T-helper 17 cell (primary cell): Measurements from ENCODE around the gene NBEAL2. TPM values are rescaled to one million over a fixed set of nuclear protein-coding genes. Genes with fewer than 3 reads are reported as not detected.
"Not testable (repeated sequence)": the region's sequence is repeated elsewhere in the genome, so short reads cannot be mapped to it uniquely, and the experiment has no call there.

Experiments used
- ATAC-seq: fragments of 150-1000 bp; cut with Tn5 transposase; 2 replicates; pipeline ENCODE4 v1.10.0; 2021; ENCODE audit warnings: mild to moderate bottlenecking, moderate library complexity
- DNase-seq, 3 donors: peaks; one replicate each; pipeline versions ENCODE4 v3.0.0 to v3.0.0-alpha.2; 2020 to 2021
- H3K9me3 ChIP-seq: one replicate; pipeline ENCODE4 v1.7.0; 2013; ENCODE audit warnings: low read length, mild to moderate bottlenecking; ENCODE audit not compliant: control insufficient read depth, poor library complexity, severe bottlenecking
- H3K27ac Mint-ChIP-seq: one replicate; pipeline ENCODE4 v1.8.0; 2022; ENCODE audit warnings: mild to moderate bottlenecking, moderate library complexity, mixed read lengths
- H3K27me3 Mint-ChIP-seq: one replicate; pipeline ENCODE4 v1.8.0; 2022; ENCODE audit warnings: mixed read lengths
- H3K36me3 Mint-ChIP-seq: one replicate; pipeline ENCODE4 v1.8.0; 2022; ENCODE audit warnings: low read depth, mixed read lengths
- H3K4me1 Mint-ChIP-seq: one replicate; pipeline ENCODE4 v1.8.0; 2022; ENCODE audit warnings: mild to moderate bottlenecking, mixed read lengths
- H3K4me3 Mint-ChIP-seq: one replicate; pipeline ENCODE4 v1.8.0; 2022; ENCODE audit warnings: mild to moderate bottlenecking, moderate library complexity, mixed read lengths
- total RNA-seq, 4 donors: library from RNA in 2 of 4; stranded (reverse) in 2 of 4; gene quantifications; one replicate each; pipeline ENCODE4 v1.2.3 and lab custom pipeline; 2022 to 2026

NBEAL2 gene
- total RNA-seq, 2 donors from 2014 or later, result 285 to 303 TPM

DNA sequence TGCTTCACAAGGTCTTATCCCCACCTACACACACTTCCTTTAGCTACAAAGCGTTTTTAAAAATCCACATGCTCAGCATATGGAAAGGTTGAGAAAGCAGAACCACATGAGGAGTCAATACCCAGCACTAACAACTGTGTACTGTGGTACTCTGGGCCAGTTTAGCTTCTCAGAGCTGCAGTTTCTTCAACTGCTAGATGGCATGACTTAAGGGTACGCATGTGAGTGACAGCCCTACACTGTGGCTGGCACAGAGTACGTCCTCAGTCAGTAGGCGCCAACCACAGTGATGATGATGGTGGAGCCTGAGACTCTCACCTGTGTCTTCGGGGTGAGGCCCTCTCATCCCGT, 20.3 kb upstream of the NBEAL2 start:
- Mint-ChIP-seq H3K4me1 (peaks cover 72% of the 10 kb centered on the region), H3K27ac (peak overlapping the region; percentile 96), H3K27me3 (no peaks in the 10 kb centered on the region), H3K4me3 (peak overlapping the region; percentile 86), H3K36me3 (no peaks in the 10 kb centered on the region)
- DNase-seq (no peak), ATAC-seq (peak; percentile 74)
- H3K9me3 ChIP-seq, result no peaks in the 10 kb centered on the region

- no peak for ATAC-seq
Observed at GRCh38 chr3:46960081-46960701, 19.3 kb upstream of the NBEAL2 start.

GRCh38 chr3:46960835-46961234, 18.6 kb upstream of the NBEAL2 start:
- H3K4me3 Mint-ChIP-seq, result no peak overlapping the region
- H3K9me3 ChIP-seq, result no peaks in the 10 kb centered on the region
- DNase-seq, result no peak
- peaks cover 64% of the 10 kb centered on the region for H3K4me1 Mint-ChIP-seq
- peaks cover 2% of the 10 kb centered on the region for H3K36me3 Mint-ChIP-seq
- H3K27me3 Mint-ChIP-seq, result no peaks in the 10 kb centered on the region
- H3K27ac Mint-ChIP-seq, result peak overlapping the region; percentile 96
- no peak for ATAC-seq

More at GRCh38 chr3:46960081-46960701, 19.3 kb upstream of the NBEAL2 start:
- Mint-ChIP-seq H3K4me1 (peaks cover 62% of the 10 kb centered on the region), H3K4me3 (peak overlapping the region; percentile 86), H3K27me3 (no peaks in the 10 kb centered on the region), H3K27ac (peak overlapping the region; percentile 96), H3K36me3 (no peaks in the 10 kb centered on the region)
- DNase-seq, result no peak
- no peaks in the 10 kb centered on the region for H3K9me3 ChIP-seq

GRCh38 chr3:46962427-46962826, 17.0 kb upstream of the NBEAL2 start:
- H3K4me1 Mint-ChIP-seq, result peaks cover 67% of the 10 kb centered on the region
- H3K4me3 Mint-ChIP-seq, result no peak overlapping the region
- ATAC-seq (no peak), DNase-seq (no peak)
- no peaks in the 10 kb centered on the region for H3K9me3 ChIP-seq
- peak overlapping the region; percentile 96 for H3K27ac Mint-ChIP-seq
- peaks cover 2% of the 10 kb centered on the region for H3K36me3 Mint-ChIP-seq
- no peaks in the 10 kb centered on the region for H3K27me3 Mint-ChIP-seq

DNA sequence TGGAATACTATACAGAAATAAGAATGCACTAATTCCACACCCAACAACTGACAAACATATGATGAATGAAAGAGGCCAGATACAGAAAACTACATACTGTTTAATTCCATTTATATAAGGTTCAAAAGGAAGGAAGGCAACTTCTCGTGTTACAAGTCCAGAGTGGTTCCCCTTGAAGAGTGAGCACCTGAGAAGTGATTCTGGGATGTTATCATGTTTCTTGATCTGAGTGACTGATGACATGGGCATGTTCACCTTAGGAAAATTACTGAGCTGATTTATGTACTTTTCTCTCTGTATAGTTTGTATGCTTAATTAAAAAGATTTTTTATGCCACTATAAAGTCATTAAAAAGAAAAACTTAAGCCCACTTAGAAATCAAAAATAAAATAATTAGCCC, 16.5 kb upstream of the NBEAL2 start:
- no peaks in the 10 kb centered on the region for H3K27me3 Mint-ChIP-seq
- peaks cover 2% of the 10 kb centered on the region for H3K36me3 Mint-ChIP-seq
- H3K9me3 ChIP-seq, result no peaks in the 10 kb centered on the region
- ATAC-seq, result no peak
- no peak overlapping the region for H3K4me3 Mint-ChIP-seq
- H3K27ac Mint-ChIP-seq, result peak overlapping the region; percentile 96
- no peak for DNase-seq
- peaks cover 69% of the 10 kb centered on the region for H3K4me1 Mint-ChIP-seq

- ATAC-seq, H3K27ac Mint-ChIP-seq, H3K4me3 Mint-ChIP-seq, DNase-seq, H3K36me3 Mint-ChIP-seq, H3K9me3 ChIP-seq, H3K27me3 Mint-ChIP-seq: not testable (repeated sequence)
- H3K4me1 Mint-ChIP-seq, result peaks cover 67% of the 10 kb centered on the region
Observed at GRCh38 chr3:46964038-46964590, 15.4 kb upstream of the NBEAL2 start.

DNA sequence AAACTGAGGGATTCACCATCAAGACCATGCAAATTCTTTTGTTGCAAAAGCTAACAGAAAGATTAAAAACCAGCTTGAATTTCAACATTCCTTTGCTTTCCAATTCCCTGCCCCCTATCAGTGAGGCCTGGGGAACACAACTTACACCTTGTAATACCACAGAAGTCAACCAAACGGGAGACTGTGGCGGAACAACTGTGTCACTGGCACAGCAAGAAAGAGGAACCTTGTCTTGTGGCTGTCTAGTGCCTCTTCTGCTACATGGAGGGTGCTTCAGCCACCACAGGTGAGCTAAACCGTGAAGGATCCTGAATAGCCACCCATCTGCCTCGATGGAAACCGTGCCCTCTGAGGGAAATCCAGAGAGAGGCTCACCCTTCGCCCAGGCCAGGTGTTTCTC, 14.3 kb upstream of the NBEAL2 start:
- Mint-ChIP-seq H3K4me1 (peaks cover 65% of the 10 kb centered on the region), H3K27me3 (no peaks in the 10 kb centered on the region), H3K4me3 (no peak overlapping the region), H3K27ac (peak overlapping the region; percentile 90), H3K36me3 (peaks cover 2% of the 10 kb centered on the region)
- DNase-seq (no peak), ATAC-seq (peak; percentile 27)
- no peaks in the 10 kb centered on the region for H3K9me3 ChIP-seq

- H3K36me3 Mint-ChIP-seq, result peaks cover 2% of the 10 kb centered on the region
- H3K4me1 Mint-ChIP-seq, result peaks cover 65% of the 10 kb centered on the region
- no peaks in the 10 kb centered on the region for H3K27me3 Mint-ChIP-seq
- peak overlapping the region; percentile 78 for H3K4me3 Mint-ChIP-seq
- DNase-seq, result no peak
- peak; percentile 44 for ATAC-seq
- H3K9me3 ChIP-seq, result no peaks in the 10 kb centered on the region
- peak overlapping the region; percentile 90 for H3K27ac Mint-ChIP-seq
Observed at GRCh38 chr3:46966811-46967210, 12.7 kb upstream of the NBEAL2 start.

GRCh38 chr3:46968783-46969428, 10.6 kb upstream of the NBEAL2 start:
- Mint-ChIP-seq H3K27ac (peak overlapping the region; percentile 82), H3K27me3 (no peaks in the 10 kb centered on the region), H3K4me1 (peaks cover 72% of the 10 kb centered on the region), H3K36me3 (peaks cover 2% of the 10 kb centered on the region), H3K4me3 (no peak overlapping the region)
- ATAC-seq, result no peak
- no peaks in the 10 kb centered on the region for H3K9me3 ChIP-seq
- DNase-seq, result no peak

- peak overlapping the region; percentile 82 for H3K27ac Mint-ChIP-seq
- H3K4me3 Mint-ChIP-seq, result peak overlapping the region; percentile 25
- H3K36me3 Mint-ChIP-seq, result peaks cover 2% of the 10 kb centered on the region
- ATAC-seq (no peak), DNase-seq (no peak)
- H3K27me3 Mint-ChIP-seq, result no peaks in the 10 kb centered on the region
- H3K4me1 Mint-ChIP-seq, result peaks cover 79% of the 10 kb centered on the region
- H3K9me3 ChIP-seq, result no peaks in the 10 kb centered on the region
Observed at GRCh38 chr3:46970391-46971091, 8.9 kb upstream of the NBEAL2 start.

DNA sequence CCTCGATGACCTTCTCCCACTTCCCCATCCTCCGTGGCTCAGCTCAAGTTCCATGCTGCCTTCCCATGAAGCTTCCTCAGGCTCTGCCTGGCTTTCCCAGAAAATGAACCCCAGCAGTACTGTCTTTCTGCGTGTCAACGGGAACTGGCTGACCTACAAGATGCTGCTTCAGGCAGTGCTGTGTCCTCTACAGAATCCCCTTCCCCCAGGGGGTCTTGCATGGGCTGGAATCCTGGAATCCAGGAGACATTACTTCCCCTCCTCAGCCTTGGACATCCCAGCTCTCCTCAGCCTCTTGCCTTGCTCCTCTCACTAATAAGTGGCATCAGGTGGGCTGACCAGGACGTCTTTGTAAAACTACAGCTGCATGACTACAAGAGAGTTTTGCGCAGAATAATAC, 8.3 kb upstream of the NBEAL2 start:
- H3K9me3 ChIP-seq, result no peaks in the 10 kb centered on the region
- Mint-ChIP-seq H3K27me3 (no peaks in the 10 kb centered on the region), H3K27ac (peak overlapping the region; percentile 100), H3K36me3 (no peaks in the 10 kb centered on the region), H3K4me1 (peaks cover 73% of the 10 kb centered on the region), H3K4me3 (peak overlapping the region; percentile 76)
- DNase-seq, result no peak
- no peak for ATAC-seq

DNA sequence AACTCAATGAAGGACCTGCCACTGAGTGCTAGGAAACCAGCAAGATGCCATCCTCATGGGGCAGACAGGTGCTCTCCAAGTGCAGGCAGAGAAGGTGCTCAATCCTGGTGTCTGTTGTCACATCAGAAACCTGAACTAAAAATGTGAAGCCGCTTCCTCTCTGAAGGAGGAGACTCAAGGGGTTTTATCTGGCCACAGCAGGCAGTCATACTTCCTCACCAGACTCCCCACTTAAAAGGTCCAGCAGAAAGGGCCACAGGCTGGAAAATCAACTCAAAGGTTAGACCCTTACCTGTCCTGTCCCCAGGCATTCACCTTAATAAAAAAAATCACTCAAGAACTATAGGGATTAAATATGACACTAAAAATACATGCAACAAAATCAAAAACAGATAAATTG, 7.7 kb upstream of the NBEAL2 start:
- H3K36me3 Mint-ChIP-seq, result peaks cover 2% of the 10 kb centered on the region
- H3K4me3 Mint-ChIP-seq, result peak overlapping the region; percentile 76
- peak overlapping the region; percentile 100 for H3K27ac Mint-ChIP-seq
- H3K9me3 ChIP-seq, result no peaks in the 10 kb centered on the region
- no peak for DNase-seq
- H3K27me3 Mint-ChIP-seq, result no peaks in the 10 kb centered on the region
- H3K4me1 Mint-ChIP-seq, result peaks cover 70% of the 10 kb centered on the region
- no peak for ATAC-seq

DNA sequence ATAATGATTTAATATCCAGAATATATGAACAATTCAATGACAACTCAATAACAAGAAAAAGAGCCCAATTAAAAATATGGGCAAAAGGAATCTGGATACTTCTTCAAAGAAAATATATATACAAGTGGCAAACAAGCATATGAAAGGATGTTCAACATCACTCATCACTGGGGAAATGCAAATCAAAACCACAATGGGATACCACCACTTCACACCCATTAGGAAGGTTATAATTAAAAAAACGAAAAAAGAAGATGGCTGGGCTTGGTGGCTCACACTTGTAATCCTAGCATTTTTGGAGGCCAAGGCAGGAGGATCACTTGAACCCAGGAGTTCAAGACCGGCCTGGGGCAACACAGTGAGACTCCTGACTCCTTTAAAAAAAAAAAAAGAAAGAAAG, 7.1 kb upstream of the NBEAL2 start:
- Mint-ChIP-seq H3K36me3 (peaks cover 2% of the 10 kb centered on the region), H3K4me3 (peak overlapping the region; percentile 34), H3K27me3 (no peaks in the 10 kb centered on the region), H3K27ac (peak overlapping the region; percentile 100), H3K4me1 (peaks cover 66% of the 10 kb centered on the region)
- H3K9me3 ChIP-seq, result no peaks in the 10 kb centered on the region
- DNase-seq, result no peak
- ATAC-seq, result no peak
